GM12878 (cell line): ENCODE results near the gene STK39.

Source experiments
- CBX5 ChIP-seq: sonication (generic); IDR thresholded peaks from 2 replicates; pipeline ENCODE4 v1.6.1; 2016; ENCODE audit warnings: low read depth, moderate library complexity, mild to moderate bottlenecking, inconsistent platforms
- CTCF ChIP-seq, 3 experiments: IDR thresholded peaks in 2 of 3; conservative IDR thresholded peaks in 1 of 3; 2 replicates each; pipeline ENCODE4 v1.5.1; 2011; ENCODE audit warnings: low read depth in 3 of 3, low read length in 3 of 3, mild to moderate bottlenecking in 3 of 3, control low read depth in 2 of 3, moderate library complexity in 2 of 3, inconsistent platforms in 1 of 3, mixed read lengths in 1 of 3; ENCODE audit not compliant: control insufficient read depth in 2 of 3, insufficient read depth in 1 of 3; ENCODE audit errors: extremely low read depth in 1 of 3
- FOS ChIP-seq: IDR thresholded peaks from 3 replicates; pipeline ENCODE4 v1.6.1; 2011; ENCODE audit warnings: borderline replicate concordance; ENCODE audit not compliant: insufficient read length; ENCODE audit errors: extremely low read depth
- HDAC2 ChIP-seq: fragments of 200-600 bp; sonication (generic); IDR thresholded peaks from 2 replicates; pipeline ENCODE4 v1.6.1; 2017
- MAX ChIP-seq: IDR thresholded peaks from 2 replicates; pipeline ENCODE4 v1.6.1; 2012; ENCODE audit warnings: low read depth, low read length, improper control_type of control experiment
- RAD21 ChIP-seq: IDR thresholded peaks from 2 replicates; pipeline ENCODE4 v1.6.1; 2011; ENCODE audit warnings: mild to moderate bottlenecking, low read depth, low read length, moderate library complexity; ENCODE audit not compliant: insufficient read depth
- STAT3 ChIP-seq: IDR thresholded peaks from 2 replicates; pipeline ENCODE4 v1.6.1; 2011; ENCODE audit warnings: low read depth, low read length, improper control_type of control experiment

GRCh38 chr2:168241746-168242145 is 5.6 kb downstream of the STK39 start:
- TF ChIP-seq RAD21 (no peak), HDAC2 (no peak), MAX (no peak), CTCF (IDR thresholded peaks at IDR 0.05 in 2 of 3, conservative IDR thresholded peaks at IDR 0.05 in 1 of 3; ENCODE audit: control insufficient read depth in 2 of 3, extremely low read depth in 1 of 3, insufficient read depth in 1 of 3, low read depth in 3 of 3, low read length in 3 of 3) (no peak), STAT3 (no peak), CBX5 (no peak), FOS (no peak)
